Thyroid gland (tissue), 4 donors: ENCODE data around the gene C6orf132. TPM values are rescaled to one million over a fixed set of nuclear protein-coding genes. Genes with fewer than 3 reads are reported as not detected.
A peak's percentile ranks its signal among the peaks of the same experiment; 100 is the strongest.

Experiments
- DNase-seq, 2 donors: peaks; one replicate each; pipeline ENCODE4 v3.0.0-alpha.2; 2019
- H3K27ac ChIP-seq, 3 donors: fragments of 200-600 bp; sonication (generic); 1 replicate in 2 of 3; 2 replicates in 1 of 3; pipeline ENCODE4 v1.5.1; 2016 to 2019; ENCODE audit warnings: mild to moderate bottlenecking in 1 of 3, moderate library complexity in 1 of 3
- H3K27me3 ChIP-seq: fragments of 200-600 bp; sonication (generic); one replicate; pipeline ENCODE4 v1.5.1; 2019
- H3K36me3 ChIP-seq, 2 donors: fragments of 200-600 bp; sonication (generic); one replicate each; pipeline ENCODE4 v1.5.1; 2016 to 2019
- H3K4me1 ChIP-seq, 2 donors: fragments of 200-600 bp; sonication (generic); one replicate each; pipeline ENCODE4 v1.5.1; 2017 to 2019
- H3K4me3 ChIP-seq, 3 donors: fragments of 200-600 bp; sonication (generic); replicated peaks in 1 of 3; 1 replicate in 2 of 3; 2 replicates in 1 of 3; pipeline ENCODE4 v1.5.1; 2016; ENCODE audit warnings: mild to moderate bottlenecking in 1 of 3
- H3K9me3 ChIP-seq: fragments of 200-600 bp; sonication (generic); one replicate; pipeline ENCODE4 v1.5.1; 2017
- POLR2A ChIP-seq, 2 donors: fragments of 450-650 bp; IDR thresholded peaks; one replicate each; pipeline ENCODE4 v1.6.1; 2017; ENCODE audit warnings: antibody characterized with exemption in 2 of 2, mild to moderate bottlenecking in 2 of 2, moderate library complexity in 1 of 2
- WGBS, 2 donors: methylation state at CpG; one replicate each; pipeline ENCODE4 v1.1.5; 2017; 5-methylcytosine and 5-hydroxymethylcytosine counted together
- intact Hi-C: fragments of 100-400 bp; cut with DNase I; formaldehyde crosslinking; loops from one replicate; pipeline ENCODE4 v1.15.1; 2023
- total RNA-seq, 4 donors: library from RNA; depleted of rRNA; stranded (reverse); fragments of >200 nt; gene quantifications; one replicate each; pipeline ENCODE4 v1.2.3, GENCODE V29; 2016
- TF ChIP-seq, protein P1 (sequence below), 6 experiments: fragments of 200-600 bp in 3 of 6; fragments of 450-650 bp in 3 of 6; sonication (generic) in 3 of 6; IDR thresholded peaks; one replicate each; pipeline ENCODE4 v1.5.1; 2016 to 2019; ENCODE audit warnings: antibody characterized with exemption in 6 of 6, mild to moderate bottlenecking in 2 of 6, inconsistent platforms in 1 of 6, moderate library complexity in 1 of 6

The C6orf132 gene
- total RNA-seq, 4 donors from 2014 or later, result 14.8 to 34.3 (median 30.6) TPM

DNA sequence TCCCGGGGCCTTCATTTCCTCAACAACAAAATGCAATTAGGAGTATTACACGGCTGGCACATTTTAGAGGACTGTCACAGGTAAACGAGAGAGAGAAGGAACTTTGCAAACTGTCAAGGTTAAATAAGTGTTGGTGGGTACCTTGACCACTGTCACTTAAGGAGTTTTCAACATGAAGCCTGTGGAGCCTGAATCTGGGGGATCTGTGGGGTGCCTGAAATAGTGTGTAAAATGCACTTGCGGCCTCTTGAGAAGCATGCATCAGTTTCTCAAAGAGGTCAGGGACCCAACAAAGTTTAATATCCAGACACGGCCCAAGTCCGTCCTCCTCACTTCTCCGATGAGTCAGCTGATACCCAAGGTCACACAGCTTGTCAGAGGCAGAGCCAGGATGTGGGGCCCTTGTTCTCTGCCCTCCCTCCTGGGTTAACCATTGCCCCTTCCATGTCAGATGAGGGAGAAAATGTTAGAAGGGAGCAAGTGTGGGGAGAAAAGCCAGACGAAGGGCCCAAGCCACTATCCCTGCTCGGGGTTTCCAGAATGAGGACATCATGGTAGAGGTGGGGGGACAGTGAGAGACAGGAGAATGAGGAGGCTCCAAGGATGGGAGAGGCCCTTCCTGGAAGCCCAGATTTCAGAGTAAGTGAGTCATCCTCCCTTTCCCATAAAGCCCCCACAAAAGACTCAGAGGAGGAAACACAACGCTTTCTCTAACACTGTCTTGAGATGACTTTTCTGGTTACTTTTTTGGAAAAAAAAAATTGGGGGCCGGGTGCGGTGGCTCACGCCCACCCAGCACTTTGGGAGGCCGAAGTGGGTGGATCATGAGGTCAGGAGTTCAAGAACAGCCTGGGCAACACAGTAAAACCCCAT, 42.2 kb downstream of the C6orf132 start:
- no peak for DNase-seq
- H3K4me1 ChIP-seq, result peaks cover 70 to 92% of the 10 kb centered on the region in 2 donors
- no peaks in the 10 kb centered on the region for H3K27me3 ChIP-seq
- no peak for TF ChIP-seq POLR2A (IDR thresholded peaks at IDR 0.05)
- TF ChIP-seq, protein P1, sequence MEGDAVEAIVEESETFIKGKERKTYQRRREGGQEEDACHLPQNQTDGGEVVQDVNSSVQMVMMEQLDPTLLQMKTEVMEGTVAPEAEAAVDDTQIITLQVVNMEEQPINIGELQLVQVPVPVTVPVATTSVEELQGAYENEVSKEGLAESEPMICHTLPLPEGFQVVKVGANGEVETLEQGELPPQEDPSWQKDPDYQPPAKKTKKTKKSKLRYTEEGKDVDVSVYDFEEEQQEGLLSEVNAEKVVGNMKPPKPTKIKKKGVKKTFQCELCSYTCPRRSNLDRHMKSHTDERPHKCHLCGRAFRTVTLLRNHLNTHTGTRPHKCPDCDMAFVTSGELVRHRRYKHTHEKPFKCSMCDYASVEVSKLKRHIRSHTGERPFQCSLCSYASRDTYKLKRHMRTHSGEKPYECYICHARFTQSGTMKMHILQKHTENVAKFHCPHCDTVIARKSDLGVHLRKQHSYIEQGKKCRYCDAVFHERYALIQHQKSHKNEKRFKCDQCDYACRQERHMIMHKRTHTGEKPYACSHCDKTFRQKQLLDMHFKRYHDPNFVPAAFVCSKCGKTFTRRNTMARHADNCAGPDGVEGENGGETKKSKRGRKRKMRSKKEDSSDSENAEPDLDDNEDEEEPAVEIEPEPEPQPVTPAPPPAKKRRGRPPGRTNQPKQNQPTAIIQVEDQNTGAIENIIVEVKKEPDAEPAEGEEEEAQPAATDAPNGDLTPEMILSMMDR (IDR thresholded peaks at IDR 0.05), result no peak
- no peaks in the 10 kb centered on the region for H3K9me3 ChIP-seq
- no peak overlapping the region for H3K4me3 ChIP-seq
- intact Hi-C loops, result loop anchor here (10.0 kb wide), 1 partner anchor 65 kb away; no protein-coding TSS in a partner anchor
- WGBS, 2 donors, result 63 to 72% methylated on average over 14 of the region's 14 CpGs
- no peaks in the 10 kb centered on the region for H3K36me3 ChIP-seq
- peak overlapping the region; percentile 80 to 92 (median 82) for H3K27ac ChIP-seq

DNA sequence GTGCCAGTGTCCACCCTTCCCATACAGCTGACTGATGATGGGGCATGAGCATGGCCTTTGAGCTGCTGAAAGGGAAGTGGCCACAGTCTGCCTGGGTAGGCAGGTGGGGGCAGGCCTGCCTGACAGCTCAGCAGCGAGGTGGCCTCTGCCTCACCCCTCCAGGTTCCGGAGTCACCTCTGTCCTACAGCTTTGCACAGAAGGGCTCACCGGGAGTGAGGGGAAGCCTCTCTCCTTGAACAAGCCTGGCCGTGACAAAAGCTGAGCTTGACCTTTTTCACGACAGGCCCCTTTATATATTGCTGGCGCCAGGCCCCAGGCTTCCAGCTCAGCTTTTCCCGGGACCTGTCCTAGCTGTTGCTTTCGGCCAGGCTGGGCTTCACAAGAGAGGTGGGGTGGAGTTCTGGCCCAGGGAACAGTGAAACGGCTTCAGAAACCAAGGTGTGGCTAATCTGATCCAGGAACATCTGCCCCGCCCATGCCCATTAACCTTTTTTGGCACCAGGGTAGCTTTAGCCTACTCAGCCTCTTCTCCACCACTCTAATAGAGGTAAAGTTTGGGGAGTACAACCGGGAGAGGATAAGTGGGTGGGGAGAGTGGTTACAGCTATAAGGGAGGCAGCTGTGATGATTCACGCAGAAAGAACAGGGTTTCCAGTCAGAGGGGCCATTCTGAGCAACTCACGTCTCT, 42.9 kb downstream of the C6orf132 start:
- TF ChIP-seq, protein P1 (IDR thresholded peaks at IDR 0.05), result no peak
- TF ChIP-seq POLR2A (IDR thresholded peaks at IDR 0.05), result peak in 1 of 2 donors; percentile 72
- intact Hi-C loops, result loop anchor here (10.0 kb wide), 1 partner anchor 65 kb away; no protein-coding TSS in a partner anchor
- WGBS, 2 donors, result 22 to 25% methylated on average over 10 to 12 of the region's 13 CpGs
- Histone ChIP-seq H3K27ac (peak overlapping the region; percentile 80 to 94 (median 82)), H3K27me3 (no peaks in the 10 kb centered on the region), H3K9me3 (no peaks in the 10 kb centered on the region), H3K4me1 (peaks cover 72 to 96% of the 10 kb centered on the region in 2 donors), H3K36me3 (no peaks in the 10 kb centered on the region), H3K4me3 (no peak overlapping the region)
- DNase-seq, result peak; percentile 97 to 98

DNA sequence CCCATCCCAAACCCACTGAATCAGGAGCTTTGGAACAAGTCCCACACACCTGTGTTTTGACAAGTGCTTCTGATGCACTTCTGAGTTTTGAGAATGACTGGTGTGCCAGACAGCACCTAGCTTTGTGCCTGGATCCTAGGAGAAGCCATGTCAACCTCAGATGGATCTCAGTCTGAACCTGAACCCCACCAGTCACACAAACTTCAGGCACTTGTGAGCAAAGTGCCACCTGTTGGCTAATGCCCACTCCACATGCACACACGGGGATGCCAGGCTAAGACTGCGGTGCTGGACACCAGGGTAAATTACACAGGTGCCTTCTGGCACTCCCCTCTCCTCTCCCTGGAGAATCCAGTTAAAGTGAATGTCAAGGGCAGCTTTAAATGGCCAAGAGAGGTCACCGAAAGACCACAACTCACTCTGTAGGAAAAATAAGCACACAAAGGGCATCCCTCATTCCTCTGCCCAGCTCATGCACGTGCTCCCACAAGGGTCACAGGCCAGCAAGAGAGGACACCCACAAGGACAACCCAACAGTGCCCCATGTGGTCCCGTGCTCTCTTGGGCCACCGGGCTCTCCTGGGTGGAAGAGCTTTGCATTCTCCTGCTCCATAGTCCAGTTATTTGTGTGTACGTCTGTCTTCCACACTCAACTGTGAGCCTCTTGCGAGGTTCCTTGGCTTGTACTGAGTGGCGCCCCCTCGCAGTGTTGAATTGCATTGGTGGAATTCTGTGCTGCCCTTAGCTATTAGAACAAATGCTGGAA, 46.5 kb downstream of the C6orf132 start:
- peak in 1 of 2 donors; percentile 7 for TF ChIP-seq POLR2A (IDR thresholded peaks at IDR 0.05)
- TF ChIP-seq, protein P1 (IDR thresholded peaks at IDR 0.05), result no peak
- H3K4me3 ChIP-seq, result no peak overlapping the region
- H3K4me1 ChIP-seq, result peaks cover 71 to 89% of the 10 kb centered on the region in 2 donors
- H3K27me3 ChIP-seq, result no peaks in the 10 kb centered on the region
- H3K9me3 ChIP-seq, result no peaks in the 10 kb centered on the region
- peak; percentile 49 to 55 for DNase-seq
- intact Hi-C loops, result no loop called here
- peak overlapping the region; percentile 47 to 82 (median 60) for H3K27ac ChIP-seq
- WGBS, 2 donors, result 55 to 78% methylated on average over 9 to 10 of the region's 10 CpGs
- no peaks in the 10 kb centered on the region for H3K36me3 ChIP-seq

DNA sequence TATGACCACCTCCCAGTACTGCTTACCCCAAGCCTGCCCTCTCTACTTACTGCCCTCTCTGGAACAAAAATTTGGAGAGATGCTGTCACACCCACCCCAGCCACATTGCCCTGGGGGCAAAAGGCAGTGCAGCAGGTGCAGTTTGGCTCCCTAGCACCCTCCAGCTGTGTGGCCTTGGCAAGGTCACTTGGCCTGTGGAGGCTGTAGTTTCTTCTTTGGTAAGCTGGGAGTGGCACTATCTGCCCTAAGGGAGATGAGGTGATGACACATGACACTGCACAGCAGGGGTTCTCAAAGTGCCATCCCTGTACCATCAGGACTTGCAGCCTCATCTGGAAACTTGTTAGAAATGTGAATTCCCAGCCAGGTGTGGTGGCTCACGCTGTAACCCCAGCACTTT, 47.3 kb downstream of the C6orf132 start:
- no peak for DNase-seq
- no peak for TF ChIP-seq POLR2A (IDR thresholded peaks at IDR 0.05)
- TF ChIP-seq, protein P1 (IDR thresholded peaks at IDR 0.05), result no peak
- Histone ChIP-seq H3K9me3 (no peaks in the 10 kb centered on the region), H3K4me1 (peaks cover 77 to 89% of the 10 kb centered on the region in 2 donors), H3K27ac (peak overlapping the region; percentile 38 to 82 (median 60)), H3K27me3 (no peaks in the 10 kb centered on the region), H3K4me3 (no peak overlapping the region), H3K36me3 (no peaks in the 10 kb centered on the region)
- WGBS, 2 donors, result 75 to 92% methylated on average over 1 of the region's 1 CpG
- intact Hi-C loops, result no loop called here
